OCI-LY3 (cell line): ENCODE results near the gene TENM4.

Source experiments
- H2AFZ ChIP-seq: fragments of 200-600, 300-600 bp; shearing (Covaris generic); 2 replicates; pipeline ENCODE4 v1.6.0; 2014; ENCODE audit warnings: antibody characterized with exemption, low read depth, low read length
- H3K27ac ChIP-seq: fragments of 200-600, 300-600 bp; sonication (generic); 2 replicates; pipeline ENCODE4 v1.5.1; 2014; ENCODE audit warnings: mild to moderate bottlenecking, low read length, moderate library complexity, mixed read lengths
- H3K27me3 ChIP-seq: fragments of 200-600, 300-600 bp; sonication (generic); 2 replicates; pipeline ENCODE4 v1.6.1; 2014; ENCODE audit warnings: low read depth, low read length, mixed read lengths
- H3K36me3 ChIP-seq: fragments of 200-600, 300-600 bp; sonication (generic); replicated peaks from 2 replicates; pipeline ENCODE3; 2014; ENCODE audit warnings: low read depth, low read length, mixed read lengths
- H3K4me1 ChIP-seq: fragments of 300-600, 200-600 bp; sonication (generic); 2 replicates; pipeline ENCODE4 v1.6.1; 2014; ENCODE audit warnings: low read length, mixed read lengths
- H3K4me2 ChIP-seq: fragments of 200-600, 300-600 bp; sonication (generic); 2 replicates; pipeline ENCODE4 v1.6.1; 2014; ENCODE audit warnings: low read length, mixed read lengths
- H3K4me3 ChIP-seq: fragments of 300-600, 200-600 bp; sonication (generic); 2 replicates; pipeline ENCODE4 v1.5.1; 2014; ENCODE audit warnings: antibody characterized with exemption, mild to moderate bottlenecking, low read length, moderate library complexity
- H3K79me2 ChIP-seq: fragments of 300-600, 200-600 bp; shearing (Covaris generic); 2 replicates; pipeline ENCODE4 v1.6.1; 2014; ENCODE audit warnings: mild to moderate bottlenecking, low read length, mixed read lengths
- H3K9ac ChIP-seq: fragments of 300-600, 200-600 bp; shearing (Covaris generic); 2 replicates; pipeline ENCODE4 v1.6.0; 2014; ENCODE audit warnings: mild to moderate bottlenecking, low read length, moderate library complexity
- H3K9me3 ChIP-seq: fragments of 200-600, 300-600 bp; shearing (Covaris generic); 2 replicates; pipeline ENCODE4 v1.6.1; 2014; ENCODE audit warnings: low read length, mixed read lengths; ENCODE audit not compliant: insufficient read depth
- H4K20me1 ChIP-seq: fragments of 200-600, 300-600 bp; sonication (generic); 2 replicates; pipeline ENCODE4 v1.6.1; 2016; ENCODE audit warnings: low read length, mixed read lengths; ENCODE audit not compliant: insufficient read depth
- EZH2phosphoT487 ChIP-seq: fragments of 200-600 bp; shearing (Covaris generic); IDR thresholded peaks from 2 replicates; pipeline ENCODE4 v1.6.1; 2018; ENCODE audit warnings: antibody characterized with exemption, mixed run types, low read depth
- TF ChIP-seq, protein P1 (sequence below): fragments of 200-600, 300-600 bp; sonication (generic); IDR thresholded peaks from 2 replicates; pipeline ENCODE4 v1.5.1; 2014; ENCODE audit warnings: antibody characterized with exemption, low read length, low read depth

The TENM4 gene

DNA sequence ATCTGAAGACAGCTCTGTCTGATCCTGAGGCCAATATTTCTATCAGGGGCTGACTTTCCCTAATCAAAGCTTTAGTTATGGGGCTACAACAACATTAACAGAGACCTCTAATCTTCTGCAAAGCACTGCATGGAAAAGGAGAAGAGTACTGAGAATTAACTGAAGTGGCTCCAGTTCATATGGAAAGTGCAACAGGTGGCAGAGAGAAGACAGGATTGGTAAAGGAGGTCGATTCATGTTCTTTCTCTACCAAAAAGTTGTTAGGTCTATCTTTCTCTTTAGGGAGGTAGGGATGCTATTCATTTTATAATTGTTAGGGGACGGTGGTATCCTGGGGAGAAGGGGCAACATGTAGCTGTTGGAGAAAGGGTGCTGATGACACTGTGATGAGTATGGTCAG is 633.5 kb downstream of the TENM4 start:
- H3K79me2 ChIP-seq: no peaks in the 10 kb centered on the region
- no peak overlapping the region for H3K9ac ChIP-seq
- TF ChIP-seq EZH2phosphoT487: no peak
- TF ChIP-seq, protein P1, sequence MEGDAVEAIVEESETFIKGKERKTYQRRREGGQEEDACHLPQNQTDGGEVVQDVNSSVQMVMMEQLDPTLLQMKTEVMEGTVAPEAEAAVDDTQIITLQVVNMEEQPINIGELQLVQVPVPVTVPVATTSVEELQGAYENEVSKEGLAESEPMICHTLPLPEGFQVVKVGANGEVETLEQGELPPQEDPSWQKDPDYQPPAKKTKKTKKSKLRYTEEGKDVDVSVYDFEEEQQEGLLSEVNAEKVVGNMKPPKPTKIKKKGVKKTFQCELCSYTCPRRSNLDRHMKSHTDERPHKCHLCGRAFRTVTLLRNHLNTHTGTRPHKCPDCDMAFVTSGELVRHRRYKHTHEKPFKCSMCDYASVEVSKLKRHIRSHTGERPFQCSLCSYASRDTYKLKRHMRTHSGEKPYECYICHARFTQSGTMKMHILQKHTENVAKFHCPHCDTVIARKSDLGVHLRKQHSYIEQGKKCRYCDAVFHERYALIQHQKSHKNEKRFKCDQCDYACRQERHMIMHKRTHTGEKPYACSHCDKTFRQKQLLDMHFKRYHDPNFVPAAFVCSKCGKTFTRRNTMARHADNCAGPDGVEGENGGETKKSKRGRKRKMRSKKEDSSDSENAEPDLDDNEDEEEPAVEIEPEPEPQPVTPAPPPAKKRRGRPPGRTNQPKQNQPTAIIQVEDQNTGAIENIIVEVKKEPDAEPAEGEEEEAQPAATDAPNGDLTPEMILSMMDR: no peak
- no peaks in the 10 kb centered on the region for H3K9me3 ChIP-seq
- H3K36me3 ChIP-seq: no peaks in the 10 kb centered on the region
- H3K4me1 ChIP-seq: peaks cover 6% of the 10 kb centered on the region; the same call in 1 of the 2 replicates
- H3K4me2 ChIP-seq: no peak overlapping the region
- no peaks in the 10 kb centered on the region for H3K27me3 ChIP-seq
- no peak overlapping the region for H3K27ac ChIP-seq
- H3K4me3 ChIP-seq: no peak overlapping the region
- no peaks in the 10 kb centered on the region for H4K20me1 ChIP-seq
- H2AFZ ChIP-seq: no peak overlapping the region

DNA sequence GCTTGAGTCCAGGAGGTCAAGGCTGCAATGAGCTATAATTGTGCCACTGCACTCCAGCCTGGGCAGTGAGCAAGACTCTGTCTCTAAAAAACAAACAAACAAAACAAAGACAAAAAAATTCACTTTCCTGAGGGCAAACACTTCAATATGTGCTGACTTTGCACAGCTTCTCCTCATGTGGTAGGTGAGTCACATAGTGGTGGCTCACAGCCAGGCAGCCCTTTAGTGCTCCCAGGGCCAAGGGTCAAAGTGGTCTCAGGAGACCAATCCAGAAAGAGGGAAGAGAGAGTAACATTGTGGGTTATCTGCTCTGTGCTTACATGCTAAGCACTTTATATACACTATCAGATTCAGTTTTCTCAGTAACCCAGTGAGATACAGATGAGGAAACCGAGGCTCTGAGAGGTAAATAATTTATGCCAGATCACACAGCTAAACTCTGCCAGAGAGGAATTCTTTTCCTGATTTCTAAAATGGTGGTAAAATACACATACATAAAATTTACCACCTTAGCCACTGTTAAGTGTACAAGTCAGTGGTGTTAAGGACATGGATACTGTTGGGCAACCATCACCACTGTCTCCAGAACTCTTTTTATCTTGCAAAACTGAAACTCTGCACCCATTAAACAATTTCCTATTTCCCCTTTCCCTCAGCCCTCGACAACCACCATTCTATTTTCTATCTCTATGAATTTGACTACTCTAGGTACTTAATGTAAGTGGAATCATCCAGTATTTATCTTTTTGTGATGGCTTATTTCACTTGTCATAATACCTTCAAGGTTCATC is 634.4 kb downstream of the TENM4 start:
- TF ChIP-seq, protein P1: no peak
- TF ChIP-seq EZH2phosphoT487: no peak
- peaks cover 6% of the 10 kb centered on the region; the same call in 1 of the 2 replicates for H3K4me1 ChIP-seq
- no peak overlapping the region for H3K4me2 ChIP-seq
- no peak overlapping the region for H3K4me3 ChIP-seq
- H2AFZ ChIP-seq: no peak overlapping the region
- no peaks in the 10 kb centered on the region for H3K79me2 ChIP-seq
- H3K27me3 ChIP-seq: no peaks in the 10 kb centered on the region
- no peaks in the 10 kb centered on the region for H3K9me3 ChIP-seq
- H3K9ac ChIP-seq: no peak overlapping the region
- H3K27ac ChIP-seq: no peak overlapping the region
- H4K20me1 ChIP-seq: no peaks in the 10 kb centered on the region
- H3K36me3 ChIP-seq: no peaks in the 10 kb centered on the region

DNA sequence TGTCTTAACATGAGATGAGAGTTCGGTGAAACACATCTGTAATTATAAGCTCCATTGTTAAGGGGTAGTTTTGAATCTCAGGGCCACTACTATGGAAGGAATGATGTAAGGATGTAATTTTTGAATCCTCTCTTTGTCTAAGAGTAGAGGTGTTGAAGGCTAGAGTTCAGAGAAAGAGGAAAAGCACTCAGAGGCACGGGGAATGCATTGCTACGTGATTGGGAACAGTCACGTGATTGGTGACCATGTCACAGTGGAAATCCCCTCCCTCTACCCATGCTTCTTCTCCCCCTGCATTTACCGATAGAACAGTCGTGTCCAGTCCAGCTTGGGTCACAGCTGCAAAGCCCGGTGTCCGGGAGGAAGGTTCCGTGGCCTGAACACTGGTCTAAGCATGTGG is 635.8 kb downstream of the TENM4 start:
- no peaks in the 10 kb centered on the region for H3K36me3 ChIP-seq
- no peak overlapping the region for H2AFZ ChIP-seq
- H3K9ac ChIP-seq: no peak overlapping the region
- H3K4me3 ChIP-seq: no peak overlapping the region
- no peaks in the 10 kb centered on the region for H4K20me1 ChIP-seq
- no peak overlapping the region for H3K27ac ChIP-seq
- TF ChIP-seq, protein P1: no peak
- no peak for TF ChIP-seq EZH2phosphoT487
- H3K27me3 ChIP-seq: no peaks in the 10 kb centered on the region
- H3K79me2 ChIP-seq: no peaks in the 10 kb centered on the region
- H3K4me1 ChIP-seq: peaks cover 6% of the 10 kb centered on the region; the same call in 1 of the 2 replicates
- no peaks in the 10 kb centered on the region for H3K9me3 ChIP-seq
- H3K4me2 ChIP-seq: no peak overlapping the region

DNA sequence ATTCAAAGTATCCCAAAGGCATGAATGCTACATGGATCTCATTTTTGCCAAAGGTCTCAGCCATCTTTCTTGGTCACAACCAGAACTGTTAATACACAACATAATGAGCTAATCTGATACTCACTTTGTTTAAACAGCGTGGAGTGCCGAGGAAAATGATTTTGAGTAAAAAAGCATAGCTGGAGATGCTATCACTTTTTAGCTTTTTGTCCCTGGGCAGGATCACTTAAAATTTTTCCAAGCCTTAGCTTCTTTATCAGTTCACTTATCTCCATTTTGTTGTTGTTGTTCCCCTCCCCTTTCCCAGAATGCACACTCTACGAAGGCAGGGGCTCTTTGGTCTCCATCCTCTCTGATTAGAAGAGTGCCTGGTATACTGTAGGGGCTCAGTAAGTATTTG is 636.8 kb downstream of the TENM4 start:
- no peaks in the 10 kb centered on the region for H3K27me3 ChIP-seq
- no peaks in the 10 kb centered on the region for H4K20me1 ChIP-seq
- H3K36me3 ChIP-seq: no peaks in the 10 kb centered on the region
- H3K4me1 ChIP-seq: peaks cover 6% of the 10 kb centered on the region; the same call in 1 of the 2 replicates
- no peak overlapping the region for H3K27ac ChIP-seq
- no peaks in the 10 kb centered on the region for H3K79me2 ChIP-seq
- H3K9me3 ChIP-seq: no peaks in the 10 kb centered on the region
- no peak for TF ChIP-seq EZH2phosphoT487
- TF ChIP-seq, protein P1: no peak
- no peak overlapping the region for H3K9ac ChIP-seq
- no peak overlapping the region for H3K4me2 ChIP-seq
- H3K4me3 ChIP-seq: no peak overlapping the region
- no peak overlapping the region for H2AFZ ChIP-seq
